ENCODE results near the gene SQSTM1.

SQSTM1 gene

DNA sequence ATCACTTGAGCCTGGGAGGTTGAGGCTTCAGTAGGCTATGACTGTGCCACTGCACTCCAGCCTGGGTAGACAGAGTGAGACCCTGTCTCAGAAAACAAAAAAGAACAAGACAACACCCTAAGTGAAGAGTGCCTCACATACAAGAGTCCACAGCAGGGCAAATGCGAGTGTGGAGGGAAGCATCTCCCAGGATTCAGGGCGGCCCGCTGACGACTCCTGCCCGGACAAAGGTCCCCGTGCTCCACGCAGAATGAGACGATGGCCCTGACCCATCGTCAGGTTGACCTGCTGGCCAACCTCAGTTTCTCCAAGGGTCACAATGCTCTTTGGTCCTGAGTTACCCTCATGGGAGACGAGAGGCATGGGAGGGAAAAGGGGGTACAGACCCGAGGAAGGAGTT is 19.6 kb downstream of the SQSTM1 start:
- TF ChIP-seq CTCF (IDR thresholded peaks at IDR 0.05; ENCODE audit: low read depth, low read length, missing control alignments) = no peak
- no peak overlapping the region for H3K4me3 ChIP-seq (ENCODE audit: low read depth, low read length)
- no peak for DNase-seq (ENCODE audit: low read depth)

GRCh38 chr5:179840766-179841165 is 20.1 kb downstream of the SQSTM1 start:
- TF ChIP-seq CTCF (IDR thresholded peaks at IDR 0.05; ENCODE audit: low read depth, low read length, missing control alignments) = no peak
- no peak overlapping the region for H3K4me3 ChIP-seq (ENCODE audit: low read depth, low read length)
- DNase-seq (ENCODE audit: low read depth) = no peak

DNA sequence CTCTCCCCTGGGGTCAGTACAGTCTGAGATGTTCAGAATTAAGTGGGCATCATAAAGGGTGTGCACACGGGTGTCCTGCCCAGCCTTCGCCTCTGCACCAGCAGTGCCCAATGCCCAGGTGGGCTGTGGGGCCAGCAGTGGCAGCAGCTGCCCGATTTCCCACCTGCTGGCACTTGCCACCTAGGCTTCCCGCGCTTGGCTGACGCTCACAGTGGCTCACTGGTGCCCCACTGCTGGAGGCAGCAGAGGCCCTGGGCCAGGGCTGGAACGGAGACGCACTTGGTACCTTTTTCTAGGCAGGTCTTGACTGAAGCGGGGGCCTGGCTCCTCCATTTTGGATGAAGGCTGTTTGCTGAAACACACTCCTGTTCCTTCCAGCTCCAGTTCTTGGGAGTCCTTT is 20.9 kb downstream of the SQSTM1 start:
- no peak for TF ChIP-seq CTCF (IDR thresholded peaks at IDR 0.05; ENCODE audit: low read depth, low read length, missing control alignments)
- DNase-seq (ENCODE audit: low read depth) = no peak
- H3K4me3 ChIP-seq (ENCODE audit: low read depth, low read length) = no peak overlapping the region

- no peak for TF ChIP-seq CTCF (IDR thresholded peaks at IDR 0.05; ENCODE audit: low read depth, low read length, missing control alignments)
- DNase-seq (ENCODE audit: low read depth) = peak; percentile 40
These were observed 32.4 kb downstream of the SQSTM1 start for GRCh38 chr5:179852993-179853547.

GRCh38 chr5:179854356-179854755 is 33.7 kb downstream of the SQSTM1 start:
- H3K4me3 ChIP-seq (ENCODE audit: low read depth, low read length) = no peak overlapping the region
- DNase-seq (ENCODE audit: low read depth) = no peak
- no peak for TF ChIP-seq CTCF (IDR thresholded peaks at IDR 0.05; ENCODE audit: low read depth, low read length, missing control alignments)

More at GRCh38 chr5:179852993-179853547, 32.4 kb downstream of the SQSTM1 start:
- no peak overlapping the region for H3K4me3 ChIP-seq (ENCODE audit: low read depth, low read length)

DNA sequence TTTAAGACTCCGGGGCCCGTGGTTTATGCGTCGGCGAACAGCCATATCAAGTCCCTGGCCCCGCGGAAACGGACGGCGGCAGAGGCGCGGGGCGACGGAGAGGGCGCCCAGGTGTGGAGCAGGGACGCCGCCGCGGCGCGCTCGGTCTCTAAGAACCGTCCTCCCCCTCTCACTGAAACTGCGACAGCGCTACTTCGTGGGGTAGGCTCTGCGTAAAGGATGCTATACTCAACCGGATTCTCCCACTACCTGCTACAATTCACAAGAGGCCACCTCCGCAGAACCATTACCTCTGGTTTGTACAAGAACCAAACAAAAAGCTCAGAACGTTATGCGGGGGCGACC is 37.5 kb downstream of the SQSTM1 start:
- H3K4me3 ChIP-seq (ENCODE audit: low read depth, low read length) = peak overlapping the region; percentile 83
- DNase-seq (ENCODE audit: low read depth) = peak; percentile 26
- no peak for TF ChIP-seq CTCF (IDR thresholded peaks at IDR 0.05; ENCODE audit: low read depth, low read length, missing control alignments)
